Measurements from ENCODE around the gene SFMBT2. TPM values are rescaled to one million over a fixed set of nuclear protein-coding genes. Genes with fewer than 3 reads are reported as not detected.

The SFMBT2 gene
- total RNA-seq, 4 donors from 2014 or later: 7.6 to 15.4 (median 10.8) TPM

GRCh38 chr10:7277867-7278266 lies 133.0 kb downstream of the SFMBT2 start:
- Histone ChIP-seq H3K9me3 (no peaks in the 10 kb centered on the region), H3K27me3 (no peaks in the 10 kb centered on the region), H3K4me3 (no peak overlapping the region), H3K4me1 (peaks cover 0 to 9% (median 4%) of the 10 kb centered on the region in 4 donors), H3K27ac (replicated peaks in 1 of 4) (no peak overlapping the region), H3K36me3 (peaks cover 0 to 13% (median 7%) of the 10 kb centered on the region in 4 donors)
- TF ChIP-seq POLR2A (IDR thresholded peaks at IDR 0.05; ENCODE audit: low read depth) (no peak), CTCF (IDR thresholded peaks at IDR 0.05) (no peak), POLR2AphosphoS5 (IDR thresholded peaks at IDR 0.05) (no peak)
- intact Hi-C loops (cut with DNase I): no loop called here
- no peak for DNase-seq (ENCODE audit: extremely low spot score)
- WGBS: 75% methylated on average over 6 of the region's 6 CpGs

GRCh38 chr10:7277432-7277831 lies 133.4 kb downstream of the SFMBT2 start:
- Histone ChIP-seq H3K27me3 (no peaks in the 10 kb centered on the region), H3K9me3 (no peaks in the 10 kb centered on the region), H3K36me3 (peaks cover 0 to 13% (median 7%) of the 10 kb centered on the region in 4 donors), H3K27ac (replicated peaks in 1 of 4) (no peak overlapping the region), H3K4me1 (peaks cover 0 to 9% (median 4%) of the 10 kb centered on the region in 4 donors), H3K4me3 (no peak overlapping the region)
- intact Hi-C loops (cut with DNase I): no loop called here
- no peak for DNase-seq (ENCODE audit: extremely low spot score)
- no peak for TF ChIP-seq POLR2A (IDR thresholded peaks at IDR 0.05; ENCODE audit: low read depth)
- TF ChIP-seq EP300 (IDR thresholded peaks at IDR 0.05): no peak
- no peak for TF ChIP-seq POLR2AphosphoS5 (IDR thresholded peaks at IDR 0.05)
- TF ChIP-seq CTCF (IDR thresholded peaks at IDR 0.05): no peak
- 61% methylated on average over 2 of the region's 2 CpGs for WGBS

GRCh38 chr10:7275761-7276440 lies 134.9 kb downstream of the SFMBT2 start:
- Histone ChIP-seq H3K4me1 (peaks cover 0 to 9% (median 8%) of the 10 kb centered on the region in 4 donors), H3K36me3 (peaks cover 0 to 13% (median 7%) of the 10 kb centered on the region in 4 donors), H3K4me3 (no peak overlapping the region), H3K9me3 (no peaks in the 10 kb centered on the region), H3K27ac (replicated peaks in 1 of 4) (no peak overlapping the region), H3K27me3 (no peaks in the 10 kb centered on the region)
- TF ChIP-seq EP300 (IDR thresholded peaks at IDR 0.05) (no peak), CTCF (IDR thresholded peaks at IDR 0.05) (no peak), POLR2A (IDR thresholded peaks at IDR 0.05; ENCODE audit: low read depth) (no peak), POLR2AphosphoS5 (IDR thresholded peaks at IDR 0.05) (no peak)
- 94% methylated on average over 12 of the region's 12 CpGs for WGBS
- no peak for DNase-seq (ENCODE audit: extremely low spot score)
- intact Hi-C loops (cut with DNase I): no loop called here

- Histone ChIP-seq H3K27me3 (no peaks in the 10 kb centered on the region), H3K36me3 (peaks cover 0 to 13% (median 7%) of the 10 kb centered on the region in 4 donors), H3K4me1 (peaks cover 0 to 22% (median 20%) of the 10 kb centered on the region in 4 donors), H3K27ac (replicated peaks in 1 of 4) (no peak overlapping the region), H3K9me3 (no peaks in the 10 kb centered on the region), H3K4me3 (no peak overlapping the region)
- intact Hi-C loops (cut with DNase I): no loop called here
- TF ChIP-seq CTCF (IDR thresholded peaks at IDR 0.05) (no peak), POLR2A (IDR thresholded peaks at IDR 0.05; ENCODE audit: low read depth) (no peak), POLR2AphosphoS5 (IDR thresholded peaks at IDR 0.05) (no peak), EP300 (IDR thresholded peaks at IDR 0.05) (no peak)
- 89% methylated on average over 2 of the region's 2 CpGs for WGBS
- no peak for DNase-seq (ENCODE audit: extremely low spot score)
Observed at GRCh38 chr10:7274293-7274692, 136.5 kb downstream of the SFMBT2 start.

Measured in esophagus muscularis mucosa (tissue), 4 donors.